Choroid plexus epithelial cell (primary cell): ENCODE results near the gene SLC24A4.

Source experiments
- DNase-seq: peaks from one replicate; pipeline ENCODE4 v3.0.0-alpha.2; 2010; ENCODE audit warnings: low read depth
- H3K4me3 ChIP-seq: 2 replicates; pipeline ENCODE4 v1.5.1; 2011; ENCODE audit warnings: low read depth, mild to moderate bottlenecking, control low read depth, low read length, moderate library complexity
- TF ChIP-seq, protein P1 (sequence below): conservative IDR thresholded peaks from 2 replicates; pipeline ENCODE4 v1.5.1; 2011; ENCODE audit warnings: low read depth, mild to moderate bottlenecking, control low read depth, inconsistent platforms, low read length, moderate library complexity

Gene SLC24A4

GRCh38 chr14:92439537-92440344, 116.8 kb downstream of the SLC24A4 start:
- TF ChIP-seq, protein P1, sequence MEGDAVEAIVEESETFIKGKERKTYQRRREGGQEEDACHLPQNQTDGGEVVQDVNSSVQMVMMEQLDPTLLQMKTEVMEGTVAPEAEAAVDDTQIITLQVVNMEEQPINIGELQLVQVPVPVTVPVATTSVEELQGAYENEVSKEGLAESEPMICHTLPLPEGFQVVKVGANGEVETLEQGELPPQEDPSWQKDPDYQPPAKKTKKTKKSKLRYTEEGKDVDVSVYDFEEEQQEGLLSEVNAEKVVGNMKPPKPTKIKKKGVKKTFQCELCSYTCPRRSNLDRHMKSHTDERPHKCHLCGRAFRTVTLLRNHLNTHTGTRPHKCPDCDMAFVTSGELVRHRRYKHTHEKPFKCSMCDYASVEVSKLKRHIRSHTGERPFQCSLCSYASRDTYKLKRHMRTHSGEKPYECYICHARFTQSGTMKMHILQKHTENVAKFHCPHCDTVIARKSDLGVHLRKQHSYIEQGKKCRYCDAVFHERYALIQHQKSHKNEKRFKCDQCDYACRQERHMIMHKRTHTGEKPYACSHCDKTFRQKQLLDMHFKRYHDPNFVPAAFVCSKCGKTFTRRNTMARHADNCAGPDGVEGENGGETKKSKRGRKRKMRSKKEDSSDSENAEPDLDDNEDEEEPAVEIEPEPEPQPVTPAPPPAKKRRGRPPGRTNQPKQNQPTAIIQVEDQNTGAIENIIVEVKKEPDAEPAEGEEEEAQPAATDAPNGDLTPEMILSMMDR: no peak
- no peak for DNase-seq
- H3K4me3 ChIP-seq: no peak overlapping the region

- DNase-seq: no peak
- TF ChIP-seq, protein P1: no peak
- no peak overlapping the region for H3K4me3 ChIP-seq
Measured at GRCh38 chr14:92440345-92441003, 117.5 kb downstream of the SLC24A4 start.

DNA sequence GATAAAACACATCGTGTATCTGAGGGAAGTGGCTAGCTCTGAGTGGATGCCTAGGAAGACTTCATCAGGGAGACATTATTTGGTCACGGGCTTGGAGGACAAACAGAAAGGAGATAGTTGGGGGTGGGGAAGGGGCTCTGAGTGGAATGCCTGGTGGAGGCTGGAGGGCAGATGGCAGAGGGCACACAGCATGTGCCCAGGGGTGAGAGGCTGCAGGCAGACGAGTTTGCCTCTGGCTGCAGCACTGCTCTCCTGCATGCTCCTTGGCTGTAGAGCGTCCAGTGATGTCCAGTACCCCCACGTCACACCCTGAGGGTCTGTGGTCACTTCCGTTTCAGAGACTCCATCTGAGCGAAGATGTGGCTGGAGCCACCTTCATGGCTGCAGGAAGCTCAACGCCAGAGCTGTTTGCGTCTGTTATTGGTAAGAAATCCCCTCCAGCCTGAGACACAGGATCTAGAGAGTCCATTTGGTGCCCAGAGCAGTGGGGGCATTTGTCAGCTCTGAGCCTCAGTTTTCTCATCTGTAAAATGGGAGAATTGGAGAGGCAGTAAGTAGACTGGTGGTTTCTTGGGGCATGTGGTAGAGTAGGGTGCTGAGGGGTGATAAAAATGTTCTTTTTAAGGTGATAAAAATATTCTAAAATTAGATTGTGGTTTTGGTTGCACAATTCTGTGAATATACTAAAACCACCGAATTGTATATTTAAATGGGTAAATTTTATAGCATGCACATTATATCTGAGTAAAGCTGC, 119.0 kb downstream of the SLC24A4 start:
- no peak for DNase-seq
- TF ChIP-seq, protein P1: no peak
- H3K4me3 ChIP-seq: no peak overlapping the region

GRCh38 chr14:92443167-92443566, 120.2 kb downstream of the SLC24A4 start:
- TF ChIP-seq, protein P1: no peak
- no peak for DNase-seq
- no peak overlapping the region for H3K4me3 ChIP-seq

DNA sequence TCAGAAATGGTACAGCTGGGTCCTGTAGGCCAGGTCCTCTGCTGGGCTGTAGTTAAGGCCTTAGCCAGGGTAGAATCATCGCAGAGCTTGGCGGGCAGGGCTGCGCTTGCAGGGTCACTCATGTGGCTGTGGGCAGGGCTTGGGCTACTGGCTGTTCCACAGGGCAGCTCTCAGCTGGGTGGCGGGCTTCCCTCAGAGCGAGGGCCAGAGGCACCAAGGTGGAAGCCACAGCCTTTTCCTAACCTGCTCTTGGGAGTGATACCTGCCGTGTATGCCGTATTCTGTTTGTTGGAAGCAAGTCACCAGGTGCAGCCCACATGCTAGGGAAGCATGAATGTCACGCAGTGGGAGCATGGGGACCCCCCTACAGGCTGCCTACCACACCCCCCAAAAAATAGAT, 120.8 kb downstream of the SLC24A4 start:
- TF ChIP-seq, protein P1: no peak
- DNase-seq: no peak
- no peak overlapping the region for H3K4me3 ChIP-seq

- H3K4me3 ChIP-seq: no peak overlapping the region
- no peak for DNase-seq
- TF ChIP-seq, protein P1: no peak
Measured at GRCh38 chr14:92446771-92447170, 123.8 kb downstream of the SLC24A4 start.
